NCI-H1417 (cell line): ENCODE data around the gene SOCS3.
"Not testable (repeated sequence)": the region's sequence is repeated elsewhere in the genome, so short reads cannot be mapped to it uniquely, and the experiment has no call there.

Source experiments
- DNase-seq, 3 experiments: peaks; one replicate each; lab custom pipeline; 2025; lab: John Stamatoyannopoulos, UW

SOCS3 gene

GRCh38 chr17:78348055-78348770 lies 11.7 kb downstream of the SOCS3 start:
- DNase-seq = no peak

DNA sequence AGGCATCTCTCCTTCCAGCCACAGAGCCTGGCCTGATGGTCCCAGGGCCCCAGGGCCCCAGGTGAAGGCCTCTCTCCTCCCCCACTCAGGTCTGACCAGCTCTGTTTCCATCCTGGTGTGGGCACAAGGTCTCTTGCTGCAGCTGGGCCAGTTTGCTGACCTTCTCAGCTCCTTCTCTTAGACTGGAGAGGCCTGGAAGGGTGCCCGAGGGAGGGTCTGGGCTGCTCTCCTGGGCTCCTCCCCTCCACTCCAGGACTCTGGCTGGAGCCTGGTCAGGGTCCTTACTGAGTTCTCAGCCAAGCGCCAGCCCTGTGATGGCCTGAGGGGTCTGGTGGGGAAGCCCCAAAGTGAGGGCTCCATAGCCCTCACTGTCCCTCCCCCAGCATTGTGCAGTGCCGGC lies 12.4 kb downstream of the SOCS3 start:
- DNase-seq = no peak

GRCh38 chr17:78346605-78347250 lies 13.1 kb downstream of the SOCS3 start:
- DNase-seq = no peak

GRCh38 chr17:78345791-78346494 lies 13.9 kb downstream of the SOCS3 start:
- DNase-seq = no peak

DNA sequence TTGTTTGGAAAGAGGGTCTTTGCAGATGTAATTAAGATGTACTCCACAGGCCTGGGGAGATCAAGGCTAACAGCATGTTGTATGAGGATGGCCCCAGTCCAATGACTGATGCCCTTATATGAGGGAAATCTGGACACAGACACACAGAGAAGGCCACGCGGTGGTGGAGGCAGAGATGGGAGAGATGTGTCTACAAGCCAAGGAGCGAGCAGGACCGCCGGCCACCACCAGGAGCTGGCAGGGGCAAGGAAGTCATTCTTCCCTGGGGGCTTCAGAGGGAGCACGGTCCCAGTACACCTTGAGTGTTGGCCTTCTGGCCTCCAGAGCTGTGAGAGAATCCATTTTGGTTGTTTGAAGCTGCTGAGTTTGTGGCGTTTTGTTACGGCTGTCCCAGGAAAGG lies 14.7 kb downstream of the SOCS3 start:
- no peak for DNase-seq

DNA sequence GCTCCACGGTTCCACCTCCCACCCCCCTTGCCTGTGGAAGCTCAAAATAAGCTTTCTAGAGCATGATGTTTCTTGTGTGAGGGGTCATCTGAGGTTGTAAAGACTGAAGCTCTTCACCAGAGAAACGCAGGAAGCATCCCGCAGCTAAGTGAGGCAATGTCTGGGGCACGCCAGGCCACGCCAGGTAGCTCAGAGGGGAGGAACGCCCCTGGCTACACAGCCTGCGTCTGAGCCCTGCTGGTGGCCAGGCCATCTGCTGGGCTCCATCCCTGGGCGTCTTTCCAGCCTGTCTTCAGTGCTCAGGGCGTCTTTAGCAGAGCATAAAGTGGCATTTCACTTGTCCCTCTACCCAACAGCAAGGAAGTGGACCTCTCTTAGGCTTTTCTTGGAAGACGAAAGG lies 15.2 kb downstream of the SOCS3 start:
- DNase-seq = no peak

GRCh38 chr17:78343543-78344201 lies 16.2 kb downstream of the SOCS3 start:
- no peak for DNase-seq

GRCh38 chr17:78343187-78343542 lies 16.7 kb downstream of the SOCS3 start:
- no peak for DNase-seq

GRCh38 chr17:78342449-78343186 lies 17.3 kb downstream of the SOCS3 start:
- no peak for DNase-seq

DNA sequence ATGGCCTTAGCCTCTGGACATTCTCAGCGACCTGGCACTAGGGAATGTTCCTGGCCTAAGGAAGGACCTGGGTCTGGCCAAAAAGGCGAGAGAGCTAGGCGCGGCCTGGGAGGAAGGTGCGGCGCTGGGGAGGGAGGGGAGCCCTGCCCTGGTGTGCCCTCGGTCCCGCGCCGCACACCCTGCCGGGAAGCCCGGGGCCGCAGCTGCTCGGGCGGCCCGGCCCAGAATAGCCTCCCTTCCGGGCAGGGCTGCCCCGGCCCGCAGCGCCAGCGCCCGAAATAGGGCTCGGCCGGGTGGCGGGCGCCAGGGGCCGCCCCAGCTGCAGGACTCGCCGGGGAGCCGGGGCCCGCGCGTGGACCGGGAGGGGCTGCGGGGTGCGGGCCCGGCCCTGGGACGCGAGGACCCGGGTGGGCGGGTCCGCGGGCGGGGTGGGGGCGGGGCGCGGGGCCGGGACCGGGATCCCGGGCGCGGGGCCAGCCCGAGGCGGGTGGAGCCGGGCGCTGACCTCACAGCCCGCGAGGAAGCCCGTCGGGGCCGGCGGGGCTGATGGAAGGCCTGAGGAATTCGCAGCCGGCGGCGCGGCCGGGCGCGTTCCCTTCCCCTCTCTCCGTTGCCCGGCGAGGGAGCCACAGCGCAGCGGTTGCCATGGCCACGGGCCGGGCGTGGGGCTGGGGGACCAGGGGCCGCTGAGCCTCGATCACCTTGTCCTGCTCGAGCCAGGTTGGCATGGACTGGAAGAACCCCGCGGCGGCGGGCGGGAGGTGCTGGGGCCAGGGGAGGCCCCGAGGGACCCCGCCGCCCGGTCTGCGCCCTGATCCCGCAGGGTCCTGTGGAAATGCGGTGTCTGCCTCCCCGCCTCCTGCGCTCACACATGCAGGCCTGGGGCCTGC lies 18.1 kb downstream of the SOCS3 start:
- DNase-seq = peak in 2 of 3 experiments; percentile 11 to 38

- no peak for DNase-seq
Observed at GRCh38 chr17:78340183-78340955, 19.5 kb downstream of the SOCS3 start.

- peak in 1 of 3 experiments; percentile 37 for DNase-seq
Observed at GRCh38 chr17:78338486-78339259, 21.2 kb downstream of the SOCS3 start.

GRCh38 chr17:78337244-78338109 lies 22.4 kb downstream of the SOCS3 start:
- no peak for DNase-seq

GRCh38 chr17:78335209-78335608 lies 24.7 kb downstream of the SOCS3 start:
- DNase-seq = peak in 1 of 3 experiments; percentile 67

GRCh38 chr17:78332991-78333390 lies 26.9 kb downstream of the SOCS3 start:
- DNase-seq = no peak

DNA sequence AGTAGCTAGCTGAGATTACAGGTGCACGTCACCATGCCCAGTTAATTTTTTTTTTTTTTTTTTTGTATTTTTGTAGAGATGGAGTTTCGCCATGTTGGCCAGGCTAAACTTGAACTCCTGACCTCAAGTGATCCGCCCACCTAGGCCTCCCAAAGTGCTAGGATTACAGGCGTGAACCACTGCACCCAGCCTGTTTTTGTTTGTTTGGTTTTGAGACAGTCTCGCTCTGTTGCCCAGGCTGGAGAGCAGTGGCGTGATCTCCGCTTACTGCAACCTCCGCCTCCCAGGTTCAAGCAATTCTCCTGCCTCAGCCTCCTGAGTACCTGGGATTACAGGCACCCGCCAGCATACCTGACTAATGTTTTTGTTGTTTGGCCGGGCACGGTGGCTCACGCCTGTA lies 28.5 kb downstream of the SOCS3 start:
- not testable (repeated sequence) for DNase-seq

DNA sequence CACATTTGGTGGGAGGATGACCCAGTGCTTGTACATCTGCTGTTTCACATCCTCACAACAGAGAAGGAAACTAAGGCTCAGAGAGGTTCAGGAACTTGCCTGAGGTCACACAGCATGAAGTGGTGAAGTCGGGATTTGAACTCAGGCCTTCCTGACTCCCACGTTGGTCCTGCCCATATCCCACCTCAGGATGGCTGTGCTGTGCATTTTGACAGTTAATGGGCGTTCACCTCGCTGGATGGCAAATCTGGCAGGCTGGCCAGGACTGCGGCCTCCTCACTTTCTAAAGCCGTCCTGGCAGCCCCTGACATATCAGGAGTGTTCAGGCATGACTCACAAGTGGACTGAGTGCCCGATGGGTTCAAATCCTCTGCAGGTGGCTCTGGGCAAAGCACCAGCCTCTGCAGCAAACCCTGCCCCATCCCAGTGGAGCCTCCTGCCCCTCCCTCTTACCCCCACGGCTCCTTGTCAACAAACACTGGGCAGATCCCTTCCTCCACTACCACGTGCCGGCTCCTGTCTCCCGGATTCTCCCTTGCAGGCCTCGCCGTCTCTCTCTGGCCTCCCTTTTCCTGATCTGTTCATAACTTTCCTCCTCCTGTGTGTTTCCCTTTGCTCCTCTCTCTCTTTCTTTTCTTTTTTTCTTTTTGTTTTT lies 29.2 kb downstream of the SOCS3 start:
- DNase-seq = no peak
